MCF 10A (cell line): ENCODE data around the gene HRH2. TPM values are rescaled to one million over a fixed set of nuclear protein-coding genes. Genes with fewer than 3 reads are reported as not detected.
"Not testable (repeated sequence)": the region's sequence is repeated elsewhere in the genome, so short reads cannot be mapped to it uniquely, and the experiment has no call there.

Experiments used
- BruUV-seq: library from RNA; stranded (reverse); fragments of 400-500 nt; replicated peaks from 2 replicates; lab custom pipeline; 2021; lab: Mats Ljungman, UMichigan
- CTCF ChIA-PET: fragments of 300-600 bp; sonication (Branson Sonifier 250); formaldehyde crosslinking; extraction: SDS; loops from one replicate; lab custom pipeline; 2021; ENCODE audit warnings: antibody characterized with exemption, inconsistent platforms; lab: Yijun Ruan, JAX
- POLR2A ChIA-PET: fragments of 300-600, 350-650 bp; sonication (Branson Sonifier 250); formaldehyde crosslinking; extraction: SDS; loops from one replicate; lab custom pipeline; 2020; ENCODE audit warnings: antibody characterized with exemption, inconsistent platforms; lab: Yijun Ruan, JAX
- DNase-seq: peaks from one replicate; pipeline ENCODE4 v3.0.0-alpha.2; 2018; ENCODE audit not compliant: unreplicated experiment
- H3K27ac Mint-ChIP-seq: one replicate; pipeline ENCODE4 v1.8.0; 2022; ENCODE audit warnings: mild to moderate bottlenecking, low read depth, mixed read lengths; ENCODE audit not compliant: unreplicated experiment
- H3K27me3 Mint-ChIP-seq: one replicate; pipeline ENCODE4 v1.8.0; 2022; ENCODE audit warnings: mixed read lengths; ENCODE audit not compliant: insufficient read depth, unreplicated experiment
- H3K36me3 Mint-ChIP-seq: one replicate; pipeline ENCODE4 v1.8.0; 2022; ENCODE audit warnings: mild to moderate bottlenecking, moderate library complexity, mixed read lengths; ENCODE audit not compliant: insufficient read depth, unreplicated experiment
- H3K4me1 Mint-ChIP-seq: one replicate; pipeline ENCODE4 v1.8.0; 2022; ENCODE audit warnings: mixed read lengths; ENCODE audit not compliant: insufficient read depth, unreplicated experiment
- H3K4me3 Mint-ChIP-seq: one replicate; pipeline ENCODE4 v1.8.0; 2022; ENCODE audit warnings: mild to moderate bottlenecking, moderate library complexity, mixed read lengths; ENCODE audit not compliant: unreplicated experiment
- H3K9me3 Mint-ChIP-seq: one replicate; pipeline ENCODE4 v1.8.0; 2022; ENCODE audit warnings: mixed read lengths; ENCODE audit not compliant: unreplicated experiment
- intact Hi-C: fragments of 100-400 bp; cut with micrococcal nuclease; formaldehyde crosslinking; loops from 2 replicates; pipeline ENCODE4 v1.14.1; 2022
- total RNA-seq: library from RNA; stranded (reverse); gene quantifications from 2 replicates; pipeline ENCODE4 v1.2.3, GENCODE V29; 2022
- TF ChIP-seq, protein P1 (sequence below): fragments of 200-600 bp; IDR thresholded peaks from one replicate; pipeline ENCODE4 v1.8.0; 2022; ENCODE audit warnings: antibody characterized with exemption, mild to moderate bottlenecking; ENCODE audit not compliant: unreplicated experiment

Gene HRH2
- total RNA-seq, 1 experiment from 2014 or later = not detected

DNA sequence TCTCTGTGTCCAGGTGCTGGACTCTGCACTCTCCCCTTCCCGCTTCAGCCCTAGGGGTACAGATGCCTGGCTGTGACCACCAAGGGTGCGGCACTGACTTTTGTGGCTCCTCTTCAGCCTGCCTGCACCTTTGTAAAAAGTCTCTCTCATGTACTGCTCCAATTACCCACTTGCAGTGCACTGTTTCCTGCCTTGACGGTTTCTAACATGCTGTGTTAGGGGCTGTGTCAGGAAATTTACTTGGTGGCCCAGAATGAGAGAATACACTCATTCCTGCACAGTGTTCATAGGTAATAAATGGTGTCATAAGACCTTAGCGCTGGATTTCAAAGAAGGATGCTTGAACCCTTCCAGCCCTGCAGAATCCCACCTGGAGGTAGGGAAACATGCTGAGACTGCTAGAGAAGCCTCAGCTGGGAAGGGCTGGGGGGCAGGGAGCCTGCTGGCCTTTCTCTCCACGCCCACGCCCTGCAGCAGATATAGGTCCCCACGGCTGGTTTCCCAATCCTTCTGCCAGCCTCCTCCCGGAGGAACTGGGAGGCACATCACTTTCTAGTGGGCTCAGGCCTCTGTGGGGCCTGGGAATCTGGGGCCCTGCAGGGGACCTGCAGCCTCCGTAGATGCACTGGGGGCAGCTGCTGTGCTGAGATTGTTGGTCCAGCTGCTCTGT lies 17.6 kb upstream of the HRH2 start:
- Mint-ChIP-seq H3K4me1 (no peaks in the 10 kb centered on the region), H3K36me3 (no peaks in the 10 kb centered on the region), H3K27ac (no peak overlapping the region), H3K27me3 (peaks cover 30% of the 10 kb centered on the region), H3K9me3 (no peaks in the 10 kb centered on the region), H3K4me3 (no peak overlapping the region)
- no peak for DNase-seq
- ChIA-PET CTCF (no interaction called here), POLR2A (no interaction called here)
- no TSS peak for BruUV-seq
- intact Hi-C loops = no loop called here
- TF ChIP-seq, protein P1, sequence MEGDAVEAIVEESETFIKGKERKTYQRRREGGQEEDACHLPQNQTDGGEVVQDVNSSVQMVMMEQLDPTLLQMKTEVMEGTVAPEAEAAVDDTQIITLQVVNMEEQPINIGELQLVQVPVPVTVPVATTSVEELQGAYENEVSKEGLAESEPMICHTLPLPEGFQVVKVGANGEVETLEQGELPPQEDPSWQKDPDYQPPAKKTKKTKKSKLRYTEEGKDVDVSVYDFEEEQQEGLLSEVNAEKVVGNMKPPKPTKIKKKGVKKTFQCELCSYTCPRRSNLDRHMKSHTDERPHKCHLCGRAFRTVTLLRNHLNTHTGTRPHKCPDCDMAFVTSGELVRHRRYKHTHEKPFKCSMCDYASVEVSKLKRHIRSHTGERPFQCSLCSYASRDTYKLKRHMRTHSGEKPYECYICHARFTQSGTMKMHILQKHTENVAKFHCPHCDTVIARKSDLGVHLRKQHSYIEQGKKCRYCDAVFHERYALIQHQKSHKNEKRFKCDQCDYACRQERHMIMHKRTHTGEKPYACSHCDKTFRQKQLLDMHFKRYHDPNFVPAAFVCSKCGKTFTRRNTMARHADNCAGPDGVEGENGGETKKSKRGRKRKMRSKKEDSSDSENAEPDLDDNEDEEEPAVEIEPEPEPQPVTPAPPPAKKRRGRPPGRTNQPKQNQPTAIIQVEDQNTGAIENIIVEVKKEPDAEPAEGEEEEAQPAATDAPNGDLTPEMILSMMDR = no peak

DNA sequence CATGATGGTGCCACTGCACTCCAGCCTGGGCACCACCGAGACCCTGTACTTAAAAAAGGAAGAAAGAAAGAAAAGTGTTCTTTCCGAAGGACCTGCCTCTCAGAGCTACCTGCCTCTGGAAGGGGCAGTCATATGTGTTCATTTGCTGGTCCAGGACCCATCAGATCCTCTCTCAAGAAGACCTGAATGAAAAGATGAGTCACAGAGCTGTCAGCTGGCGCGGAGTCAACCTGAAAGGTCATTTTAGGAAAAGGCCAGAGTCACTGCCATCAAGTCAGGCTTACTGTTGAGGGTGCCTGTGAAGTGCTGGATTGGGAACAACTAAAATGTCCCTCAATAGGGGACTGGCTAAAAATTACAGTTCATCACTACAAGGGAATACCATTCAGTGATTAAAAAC lies 14.9 kb upstream of the HRH2 start:
- Mint-ChIP-seq H3K27me3 (peaks cover 8% of the 10 kb centered on the region), H3K27ac (no peak overlapping the region), H3K4me3 (no peak overlapping the region), H3K9me3 (no peaks in the 10 kb centered on the region), H3K4me1 (no peaks in the 10 kb centered on the region), H3K36me3 (no peaks in the 10 kb centered on the region)
- POLR2A ChIA-PET = no interaction called here
- peak; percentile 44 for DNase-seq
- CTCF ChIA-PET = interaction anchor here (0.7 to 0.9 kb wide), 2 partner anchors 31 to 179 kb away, joined by 4 to 8 read pairs; no protein-coding TSS in a partner anchor
- TF ChIP-seq, protein P1 = no peak
- BruUV-seq = no TSS peak
- intact Hi-C loops = no loop called here

DNA sequence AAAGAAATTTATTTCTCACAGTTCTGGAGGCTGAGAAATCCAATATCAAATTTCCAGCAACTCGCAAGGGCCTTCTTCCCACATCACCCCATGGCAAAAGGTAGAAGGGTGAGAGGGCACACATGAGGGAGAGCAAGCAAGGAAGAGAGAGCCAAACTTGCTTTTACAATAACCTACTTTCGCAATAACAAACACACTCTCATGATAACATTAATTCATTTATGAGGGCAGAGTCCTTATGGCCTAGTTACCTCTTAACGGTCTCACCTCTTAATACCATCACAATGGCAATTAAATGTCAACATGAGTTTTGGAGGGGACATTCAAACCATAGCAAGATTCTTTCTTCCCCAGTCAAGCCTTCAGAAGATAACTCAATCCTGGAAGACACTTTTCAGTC lies 11.6 kb upstream of the HRH2 start:
- no TSS peak for BruUV-seq
- H3K27ac Mint-ChIP-seq = no peak overlapping the region
- H3K27me3 Mint-ChIP-seq = no peaks in the 10 kb centered on the region
- POLR2A ChIA-PET = no interaction called here
- no peaks in the 10 kb centered on the region for H3K36me3 Mint-ChIP-seq
- H3K4me3 Mint-ChIP-seq = no peak overlapping the region
- TF ChIP-seq, protein P1 = no peak
- peaks cover 22% of the 10 kb centered on the region for H3K9me3 Mint-ChIP-seq
- intact Hi-C loops = no loop called here
- CTCF ChIA-PET = no interaction called here
- H3K4me1 Mint-ChIP-seq = no peaks in the 10 kb centered on the region
- no peak for DNase-seq

DNA sequence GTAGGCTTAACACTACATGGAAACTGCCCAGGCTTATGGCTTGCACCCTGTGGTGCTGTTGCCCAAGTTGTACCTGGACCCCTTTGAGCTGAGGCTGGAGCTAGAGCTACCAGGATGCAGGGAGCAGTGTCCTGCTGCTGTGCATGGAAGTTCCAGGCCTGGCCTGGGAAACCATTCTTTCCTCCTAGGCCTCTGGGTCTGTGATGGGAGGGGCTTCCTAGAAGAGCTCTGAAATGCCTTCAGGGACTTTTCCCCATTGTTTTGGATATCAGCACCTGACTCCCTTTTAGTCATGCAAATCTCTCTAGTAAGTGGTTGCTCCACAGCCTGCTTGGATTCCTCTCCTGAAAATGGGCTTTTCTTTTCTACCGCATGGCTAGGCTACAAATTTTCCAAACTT lies 7.9 kb upstream of the HRH2 start:
- CTCF ChIA-PET = interaction anchor here (0.6 to 1.6 kb wide), 2 partner anchors 58 to 116 kb away, joined by 3 to 5 read pairs; no protein-coding TSS in a partner anchor
- no TSS peak for BruUV-seq

DNA sequence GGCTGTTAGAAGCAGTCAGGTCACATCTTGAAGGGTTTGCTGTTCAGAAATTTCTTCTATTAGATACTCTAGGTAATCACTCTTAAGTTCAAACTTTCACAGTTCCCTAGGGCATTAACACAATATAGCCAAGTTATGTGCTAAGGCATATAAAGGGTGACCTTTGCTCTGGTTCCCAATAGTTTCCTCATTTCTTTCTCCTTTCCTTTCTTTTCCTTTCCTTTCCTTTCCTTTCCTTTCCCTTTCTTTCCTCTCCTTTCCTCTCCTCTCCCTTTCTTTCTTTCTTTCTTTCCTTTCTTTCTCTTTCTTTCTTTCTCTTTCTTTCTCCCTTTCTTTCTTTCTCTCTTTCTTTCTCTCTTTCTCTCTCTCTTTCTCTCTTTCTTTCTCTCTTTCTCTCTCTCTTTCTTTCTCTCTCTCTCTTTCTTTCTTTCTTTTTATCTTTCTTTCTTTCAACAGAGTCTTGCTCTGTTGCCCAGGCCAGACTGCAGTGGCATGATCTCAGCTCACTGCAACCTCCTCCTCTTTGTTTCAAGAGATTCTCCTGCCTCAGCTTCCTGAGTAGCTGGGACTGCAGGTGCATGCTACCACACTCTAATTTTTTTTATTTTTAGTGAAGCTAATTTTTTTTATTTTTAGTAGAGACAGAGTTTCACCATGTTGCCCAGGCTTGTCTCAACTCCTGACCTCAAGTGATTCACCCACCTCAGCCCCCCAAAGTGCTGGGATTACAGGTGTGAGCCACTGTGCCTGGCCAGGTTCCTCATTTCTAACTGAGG lies 7.3 kb upstream of the HRH2 start:
- H3K4me1 Mint-ChIP-seq, H3K4me3 Mint-ChIP-seq, H3K27me3 Mint-ChIP-seq, intact Hi-C loops, DNase-seq, BruUV-seq, H3K27ac Mint-ChIP-seq, H3K36me3 Mint-ChIP-seq: not testable (repeated sequence)
- CTCF ChIA-PET = interaction anchor here (0.9 to 1.6 kb wide), 2 partner anchors 79 to 117 kb away, joined by 3 to 5 read pairs; no protein-coding TSS in a partner anchor
- POLR2A ChIA-PET = interaction anchor here (0.5 kb wide), 1 partner anchor 13 kb away, joined by 3 read pairs; no protein-coding TSS in a partner anchor
- H3K9me3 Mint-ChIP-seq = peaks cover 25% of the 10 kb centered on the region

More for the DNA sequence above, 7.9 kb upstream of the HRH2 start:
- no peaks in the 10 kb centered on the region for H3K27me3 Mint-ChIP-seq
- no peaks in the 10 kb centered on the region for H3K36me3 Mint-ChIP-seq
- H3K27ac Mint-ChIP-seq = no peak overlapping the region
- no peaks in the 10 kb centered on the region for H3K4me1 Mint-ChIP-seq
- intact Hi-C loops = no loop called here
- POLR2A ChIA-PET = interaction anchor here (0.5 kb wide), 1 partner anchor 12 kb away, joined by 3 read pairs; no protein-coding TSS in a partner anchor
- no peak overlapping the region for H3K4me3 Mint-ChIP-seq
- peaks cover 25% of the 10 kb centered on the region for H3K9me3 Mint-ChIP-seq
- no peak for DNase-seq
- TF ChIP-seq, protein P1 = no peak
